GM23338 (cell line): ENCODE results near the gene MCCC1.

Experiments used
- CREB1 ChIP-seq: fragments of 250-450 bp; sonication (Bioruptor Pico); IDR thresholded peaks from 2 replicates; pipeline ENCODE4 v1.5.0; 2020; ENCODE audit warnings: low read depth, mild to moderate bottlenecking, moderate library complexity
- EZH2 ChIP-seq: fragments of 200-600 bp; sonication (generic); IDR thresholded peaks from one replicate; pipeline ENCODE4 v1.8.0; 2017; ENCODE audit warnings: antibody characterized with exemption, mild to moderate bottlenecking, low read depth; ENCODE audit not compliant: unreplicated experiment
- EZH2phosphoT487 ChIP-seq: fragments of 200-600 bp; sonication (generic); IDR thresholded peaks from one replicate; pipeline ENCODE4 v1.8.1; 2018; ENCODE audit warnings: antibody characterized with exemption; ENCODE audit not compliant: unreplicated experiment
- JUNB ChIP-seq: IDR thresholded peaks from one replicate; pipeline ENCODE4 v1.6.1; 2016; ENCODE audit warnings: antibody characterized with exemption; ENCODE audit not compliant: unreplicated experiment
- NANOG ChIP-seq: IDR thresholded peaks from 2 replicates; pipeline ENCODE4 v1.6.1; 2016; ENCODE audit warnings: antibody characterized with exemption, borderline replicate concordance
- POLR2AphosphoS5 ChIP-seq: IDR thresholded peaks from 2 replicates; pipeline ENCODE4 v1.6.1; 2016; ENCODE audit warnings: antibody characterized with exemption, low read depth
- REST ChIP-seq: IDR thresholded peaks from one replicate; pipeline ENCODE4 v1.6.1; 2018; ENCODE audit warnings: antibody characterized with exemption; ENCODE audit not compliant: unreplicated experiment
- TF ChIP-seq, protein P1 (sequence below), 2 experiments: fragments of 200-600 bp in 1 of 2; sonication (generic) in 1 of 2; conservative IDR thresholded peaks; 2 replicates each; pipeline versions ENCODE4 v1.5.1 to v1.6.1; 2016 to 2017; ENCODE audit warnings: antibody characterized with exemption in 2 of 2, low read depth in 2 of 2, mild to moderate bottlenecking in 2 of 2, moderate library complexity in 1 of 2
- TF ChIP-seq, protein P2 (sequence below): IDR thresholded peaks from 2 replicates; pipeline ENCODE4 v1.6.1; 2016; ENCODE audit warnings: antibody characterized with exemption

DNA sequence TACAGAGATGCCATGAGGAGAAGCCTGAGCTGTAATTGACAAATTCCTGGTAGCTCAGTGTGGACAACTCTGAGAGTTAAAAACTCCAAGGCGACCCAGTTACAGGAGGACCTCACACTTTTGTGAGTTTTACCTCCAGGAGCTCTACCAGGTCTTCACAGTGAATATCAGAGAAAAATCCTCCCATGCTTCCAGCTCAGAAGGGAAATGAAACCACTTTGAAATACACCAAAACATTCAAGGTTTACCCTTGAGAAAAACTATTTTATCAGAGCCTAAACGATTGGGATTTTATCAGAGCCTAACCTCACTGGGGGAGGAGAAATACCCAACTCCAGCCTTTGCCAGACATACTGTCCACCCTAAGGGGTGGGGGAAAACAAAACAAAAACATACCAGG lies 52.4 kb downstream of the MCCC1 start:
- TF ChIP-seq, protein P1, sequence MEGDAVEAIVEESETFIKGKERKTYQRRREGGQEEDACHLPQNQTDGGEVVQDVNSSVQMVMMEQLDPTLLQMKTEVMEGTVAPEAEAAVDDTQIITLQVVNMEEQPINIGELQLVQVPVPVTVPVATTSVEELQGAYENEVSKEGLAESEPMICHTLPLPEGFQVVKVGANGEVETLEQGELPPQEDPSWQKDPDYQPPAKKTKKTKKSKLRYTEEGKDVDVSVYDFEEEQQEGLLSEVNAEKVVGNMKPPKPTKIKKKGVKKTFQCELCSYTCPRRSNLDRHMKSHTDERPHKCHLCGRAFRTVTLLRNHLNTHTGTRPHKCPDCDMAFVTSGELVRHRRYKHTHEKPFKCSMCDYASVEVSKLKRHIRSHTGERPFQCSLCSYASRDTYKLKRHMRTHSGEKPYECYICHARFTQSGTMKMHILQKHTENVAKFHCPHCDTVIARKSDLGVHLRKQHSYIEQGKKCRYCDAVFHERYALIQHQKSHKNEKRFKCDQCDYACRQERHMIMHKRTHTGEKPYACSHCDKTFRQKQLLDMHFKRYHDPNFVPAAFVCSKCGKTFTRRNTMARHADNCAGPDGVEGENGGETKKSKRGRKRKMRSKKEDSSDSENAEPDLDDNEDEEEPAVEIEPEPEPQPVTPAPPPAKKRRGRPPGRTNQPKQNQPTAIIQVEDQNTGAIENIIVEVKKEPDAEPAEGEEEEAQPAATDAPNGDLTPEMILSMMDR (conservative IDR thresholded peaks at IDR 0.05; ENCODE audit: low read depth in 2 of 2): no peak
- TF ChIP-seq EZH2phosphoT487: no peak
- no peak for TF ChIP-seq CREB1 (CRISPR knock-in tag)
- no peak for TF ChIP-seq JUNB
- TF ChIP-seq POLR2AphosphoS5: no peak
- TF ChIP-seq EZH2: no peak
- no peak for TF ChIP-seq NANOG
- TF ChIP-seq, protein P2, sequence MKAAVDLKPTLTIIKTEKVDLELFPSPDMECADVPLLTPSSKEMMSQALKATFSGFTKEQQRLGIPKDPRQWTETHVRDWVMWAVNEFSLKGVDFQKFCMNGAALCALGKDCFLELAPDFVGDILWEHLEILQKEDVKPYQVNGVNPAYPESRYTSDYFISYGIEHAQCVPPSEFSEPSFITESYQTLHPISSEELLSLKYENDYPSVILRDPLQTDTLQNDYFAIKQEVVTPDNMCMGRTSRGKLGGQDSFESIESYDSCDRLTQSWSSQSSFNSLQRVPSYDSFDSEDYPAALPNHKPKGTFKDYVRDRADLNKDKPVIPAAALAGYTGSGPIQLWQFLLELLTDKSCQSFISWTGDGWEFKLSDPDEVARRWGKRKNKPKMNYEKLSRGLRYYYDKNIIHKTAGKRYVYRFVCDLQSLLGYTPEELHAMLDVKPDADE: no peak
- TF ChIP-seq REST: no peak
